DND-41 (cell line): ENCODE measurements around the gene ABHD3.
A peak's percentile ranks its signal among the peaks of the same experiment; 100 is the strongest.
"Not testable (repeated sequence)": the region's sequence is repeated elsewhere in the genome, so short reads cannot be mapped to it uniquely, and the experiment has no call there.

Experiments used
- ATAC-seq: fragments of 200-7000 bp; cut with Tn5 transposase; 3 replicates; pipeline ENCODE4 v1.9.1; 2021; ENCODE audit warnings: low read depth; ENCODE audit not compliant: insufficient read depth
- DNase-seq: peaks from one replicate; pipeline ENCODE4 v3.0.0-alpha.2; 2020
- H2AFZ ChIP-seq: 2 replicates; pipeline ENCODE4 v1.6.0; 2012; ENCODE audit warnings: low read depth, low read length
- H3K27ac ChIP-seq: 2 replicates; pipeline ENCODE4 v1.5.1; 2012; ENCODE audit warnings: low read length, inconsistent platforms
- H3K27me3 ChIP-seq: fragments of 200-600 bp; sonication (generic); 2 replicates; pipeline ENCODE4 v1.6.0; 2012; ENCODE audit warnings: low read length, mild to moderate bottlenecking, inconsistent platforms; ENCODE audit not compliant: insufficient read depth, poor library complexity
- H3K36me3 ChIP-seq: 2 replicates; pipeline ENCODE4 v1.5.1; 2012; ENCODE audit warnings: low read length, inconsistent platforms; ENCODE audit not compliant: insufficient read depth
- H3K4me1 ChIP-seq: 2 replicates; pipeline ENCODE4 v1.5.1; 2012; ENCODE audit warnings: mild to moderate bottlenecking, low read length; ENCODE audit not compliant: insufficient read depth
- H3K4me2 ChIP-seq: 2 replicates; pipeline ENCODE4 v1.6.0; 2012; ENCODE audit warnings: mild to moderate bottlenecking, moderate library complexity, low read length, inconsistent platforms; ENCODE audit not compliant: insufficient read depth
- H3K4me3 ChIP-seq, 2 experiments: fragments of 200-600 bp in 1 of 2; shearing (Covaris generic) in 1 of 2; 2 replicates each; pipeline ENCODE4 v1.5.1; 2012 to 2016; ENCODE audit warnings: inconsistent platforms in 2 of 2, low read length in 2 of 2, mild to moderate bottlenecking in 2 of 2, low read depth in 1 of 2, moderate library complexity in 1 of 2
- H3K79me2 ChIP-seq: 2 replicates; pipeline ENCODE4 v1.6.0; 2012; ENCODE audit warnings: low read length, inconsistent platforms; ENCODE audit not compliant: insufficient read depth
- H3K9ac ChIP-seq: 2 replicates; pipeline ENCODE4 v1.6.0; 2012; ENCODE audit warnings: low read depth, mild to moderate bottlenecking, inconsistent platforms, low read length, moderate library complexity
- H3K9me3 ChIP-seq: 2 replicates; pipeline ENCODE4 v1.5.1; 2012; ENCODE audit warnings: low read length, moderate library complexity, mild to moderate bottlenecking, inconsistent platforms; ENCODE audit not compliant: insufficient read depth, severe bottlenecking
- H4K20me1 ChIP-seq: 2 replicates; pipeline ENCODE4 v1.6.0; 2012; ENCODE audit warnings: low read length; ENCODE audit not compliant: insufficient read depth
- CTCF ChIP-seq: IDR thresholded peaks from 2 replicates; pipeline ENCODE4 v1.5.1; 2012; ENCODE audit warnings: borderline replicate concordance, low read length, moderate library complexity, mild to moderate bottlenecking; ENCODE audit not compliant: poor library complexity, severe bottlenecking; ENCODE audit errors: extremely low read depth
- EZH2 ChIP-seq: IDR thresholded peaks from 3 replicates; pipeline ENCODE4 v1.6.1; 2012; ENCODE audit warnings: borderline replicate concordance, low read depth, mild to moderate bottlenecking, moderate library complexity, low read length, inconsistent platforms; ENCODE audit not compliant: severe bottlenecking

Gene ABHD3

DNA sequence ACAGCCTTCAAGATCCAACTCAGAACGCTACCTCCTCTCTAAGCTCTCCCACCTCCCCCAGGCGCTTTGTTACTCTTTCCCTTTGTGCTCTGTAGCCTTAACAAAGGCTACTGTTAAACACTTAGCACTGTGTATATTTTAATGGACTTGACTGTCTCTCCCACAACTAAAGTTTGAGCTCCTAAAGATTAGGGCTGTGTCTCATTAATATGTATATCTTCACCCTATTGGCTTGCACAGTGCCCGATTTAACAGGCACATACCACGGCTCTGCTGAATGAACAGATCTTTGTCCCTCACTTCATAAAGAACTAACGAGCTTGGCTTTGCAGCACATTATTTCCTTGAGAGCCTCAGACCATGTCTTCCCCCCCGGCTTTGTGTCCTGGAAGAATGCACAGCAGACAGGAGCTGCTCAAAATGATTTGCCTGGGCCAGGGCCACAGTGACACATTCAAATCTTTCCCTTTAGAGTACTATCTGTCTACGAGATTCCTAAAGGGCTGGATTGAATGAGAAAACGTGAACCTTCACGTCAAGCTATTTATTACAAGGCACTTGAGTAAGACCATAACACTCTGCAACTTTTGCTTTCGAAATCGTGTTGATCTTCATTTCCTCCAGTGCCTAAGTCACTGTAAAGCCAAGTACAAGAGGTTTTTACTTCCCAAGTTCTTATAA, 22.1 kb downstream of the ABHD3 start:
- no peaks in the 10 kb centered on the region for H4K20me1 ChIP-seq
- no peak for TF ChIP-seq CTCF
- TF ChIP-seq EZH2, result no peak
- peaks cover 68% of the 10 kb centered on the region for H3K36me3 ChIP-seq
- DNase-seq (no peak), ATAC-seq (peak; percentile 81)
- H3K27me3 ChIP-seq, result no peaks in the 10 kb centered on the region
- peak overlapping the region; percentile 46; the same call in 1 of the 2 replicates for H3K4me2 ChIP-seq
- no peaks in the 10 kb centered on the region for H3K4me1 ChIP-seq
- H3K79me2 ChIP-seq, result peaks cover 7% of the 10 kb centered on the region
- peak overlapping the region; percentile 48 for H2AFZ ChIP-seq
- peak overlapping the region in 1 of 2 experiments; percentile 40; a peak in 2 of 4 replicates for H3K4me3 ChIP-seq
- peak overlapping the region; percentile 54 for H3K27ac ChIP-seq
- H3K9ac ChIP-seq, result peak overlapping the region; percentile 41
- H3K9me3 ChIP-seq, result no peaks in the 10 kb centered on the region

- no peaks in the 10 kb centered on the region for H4K20me1 ChIP-seq
- H3K79me2 ChIP-seq, result no peaks in the 10 kb centered on the region; the same call in 1 of the 2 replicates
- H2AFZ ChIP-seq, result no peak overlapping the region
- TF ChIP-seq CTCF (no peak), EZH2 (no peak)
- DNase-seq (no peak), ATAC-seq (no peak)
- H3K9ac ChIP-seq, result no peak overlapping the region
- no peak overlapping the region for H3K4me2 ChIP-seq
- H3K27ac ChIP-seq, result no peak overlapping the region
- H3K4me1 ChIP-seq, result no peaks in the 10 kb centered on the region
- no peaks in the 10 kb centered on the region for H3K27me3 ChIP-seq
- peaks cover 67% of the 10 kb centered on the region for H3K36me3 ChIP-seq
- no peaks in the 10 kb centered on the region for H3K9me3 ChIP-seq
- H3K4me3 ChIP-seq, result no peak overlapping the region
These were observed 24.4 kb downstream of the ABHD3 start for GRCh38 chr18:21680161-21680560.

DNA sequence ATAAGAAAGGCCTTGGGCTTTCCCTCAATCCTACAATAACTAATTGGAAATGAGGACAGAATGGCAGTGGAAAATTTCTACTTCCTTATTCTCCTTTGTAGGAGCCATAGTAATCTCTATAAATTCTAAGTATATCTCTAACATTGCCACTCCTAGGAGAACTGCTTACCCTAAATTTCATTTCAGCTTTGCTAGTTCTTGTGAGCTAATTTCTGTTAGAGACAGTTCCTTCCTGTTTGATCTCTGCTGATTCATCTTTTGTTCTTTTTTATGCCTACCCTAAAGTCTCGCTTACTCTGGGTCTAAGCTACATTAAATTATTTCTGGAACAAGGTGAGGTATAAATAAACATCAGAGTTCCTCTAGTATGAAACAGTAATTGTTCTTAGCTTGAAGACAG, 25.7 kb downstream of the ABHD3 start:
- DNase-seq (no peak), ATAC-seq (0 out of 3 replicates have a peak, but pooled peaks have one; percentile 33)
- no peaks in the 10 kb centered on the region for H3K4me1 ChIP-seq
- H3K4me3 ChIP-seq, result no peak overlapping the region
- H3K27me3 ChIP-seq, result no peaks in the 10 kb centered on the region
- no peak overlapping the region for H3K27ac ChIP-seq
- no peaks in the 10 kb centered on the region for H3K9me3 ChIP-seq
- no peak for TF ChIP-seq EZH2
- no peak for TF ChIP-seq CTCF
- no peaks in the 10 kb centered on the region; the same call in 1 of the 2 replicates for H3K79me2 ChIP-seq
- H4K20me1 ChIP-seq, result no peaks in the 10 kb centered on the region
- peaks cover 63% of the 10 kb centered on the region for H3K36me3 ChIP-seq
- H3K9ac ChIP-seq, result no peak overlapping the region
- H3K4me2 ChIP-seq, result no peak overlapping the region
- no peak overlapping the region for H2AFZ ChIP-seq

DNA sequence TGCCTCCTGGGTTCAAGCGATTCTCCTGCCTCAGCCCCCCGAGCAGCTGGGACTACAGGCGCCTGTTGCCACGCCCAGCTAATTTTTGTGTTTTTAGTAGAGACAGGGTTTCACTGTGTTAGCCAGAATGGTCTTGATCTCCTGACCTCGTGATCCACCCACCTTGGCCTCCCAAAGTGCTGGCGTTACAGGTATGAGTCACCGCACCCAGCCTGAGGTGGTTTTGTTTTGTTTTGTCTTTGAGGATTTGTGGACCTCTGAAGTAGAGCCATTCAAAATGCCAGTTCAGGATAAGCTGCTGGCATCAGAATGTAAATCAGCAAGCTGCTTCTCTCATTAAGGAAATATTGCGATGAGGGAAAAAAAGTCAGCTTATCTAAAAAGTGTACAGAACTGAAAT, 29.2 kb downstream of the ABHD3 start:
- H3K4me2 ChIP-seq, H2AFZ ChIP-seq, H3K79me2 ChIP-seq, H3K9ac ChIP-seq, ATAC-seq, DNase-seq, H3K27me3 ChIP-seq, H3K4me3 ChIP-seq, H3K4me1 ChIP-seq, H3K9me3 ChIP-seq, H3K27ac ChIP-seq, H4K20me1 ChIP-seq: not testable (repeated sequence)
- H3K36me3 ChIP-seq, result peaks cover 52% of the 10 kb centered on the region
